ENCODE results near the gene TSPAN3.

- TF ChIP-seq CTCF (IDR thresholded peaks at IDR 0.05) (no peak), POLR2A (IDR thresholded peaks at IDR 0.05) (no peak)
Observed at GRCh38 chr15:77064063-77064462, 6.8 kb downstream of the TSPAN3 start.
